HepG2 (cell line): ENCODE data around the gene DTNB. TPM values are rescaled to one million over a fixed set of nuclear protein-coding genes. Genes with fewer than 3 reads are reported as not detected.

Source experiments
- AHDC1 ChIP-seq: sonication (generic); formaldehyde crosslinking; IDR thresholded peaks from 2 replicates; pipeline ENCODE4 v1.5.1; 2020; ENCODE audit warnings: mild to moderate bottlenecking, missing genetic modification reagents, borderline replicate concordance
- BRD4 ChIP-seq: sonication (generic); formaldehyde crosslinking; IDR thresholded peaks from 2 replicates; pipeline ENCODE4 v1.4.0; 2020; ENCODE audit warnings: missing genetic modification reagents
- FOXM1 ChIP-seq: sonication (generic); formaldehyde crosslinking; IDR thresholded peaks from 2 replicates; pipeline ENCODE4 v1.5.0; 2020; ENCODE audit warnings: missing genetic modification reagents
- HDAC1 ChIP-seq: sonication (generic); formaldehyde crosslinking; IDR thresholded peaks from 2 replicates; pipeline ENCODE4 v1.5.1; 2020; ENCODE audit warnings: mild to moderate bottlenecking, missing genetic modification reagents
- KAT8 ChIP-seq: IDR thresholded peaks from 2 replicates; pipeline ENCODE4 v1.6.1; 2016; ENCODE audit warnings: missing genetic modification reagents, missing compliant biosample characterization
- RAD51 ChIP-seq: fragments of 450-650 bp; IDR thresholded peaks from 2 replicates; pipeline ENCODE4 v1.6.1; 2016; ENCODE audit warnings: borderline replicate concordance
- STAG1 ChIP-seq: sonication (generic); formaldehyde crosslinking; IDR thresholded peaks from 2 replicates; pipeline ENCODE4 v1.4.0; 2020; ENCODE audit warnings: missing genetic modification reagents
- TRAFD1 ChIP-seq: sonication (generic); formaldehyde crosslinking; IDR thresholded peaks from 2 replicates; pipeline ENCODE4 v1.5.1; 2020; ENCODE audit warnings: missing genetic modification reagents, mild to moderate bottlenecking, borderline replicate concordance
- ZBTB2 ChIP-seq: sonication (generic); formaldehyde crosslinking; IDR thresholded peaks from 2 replicates; pipeline ENCODE4 v1.8.0; 2022; ENCODE audit warnings: low read depth, missing genetic modification reagents
- ZNF407 ChIP-seq: sonication (generic); formaldehyde crosslinking; IDR thresholded peaks from one replicate; pipeline ENCODE4 v1.5.1; 2020; ENCODE audit warnings: mild to moderate bottlenecking, missing genetic modification reagents; ENCODE audit errors: not compliant biosample characterization
- ZNF678 ChIP-seq: sonication (generic); formaldehyde crosslinking; IDR thresholded peaks from 2 replicates; pipeline ENCODE4 v1.4.0; 2020; ENCODE audit warnings: mild to moderate bottlenecking, missing genetic modification reagents
- polyA plus RNA-seq, 8 experiments: library from polyadenylated mRNA; depleted of rRNA in 3 of 8; stranded (reverse) in 7 of 8; unstranded in 1 of 8; fragments of >200 nt; fragmentation: Illumina TruSeq in 4 of 8; extraction: Trizol in 4 of 8; gene quantifications; 2 replicates each; pipeline versions ENCODE4 v1.2.1 to v1.2.3, GENCODE V29; 2011 to 2016; ENCODE audit warnings: low read depth in 4 of 8, missing spikeins in 1 of 8, mixed read lengths in 1 of 8; ENCODE audit not compliant: insufficient read depth in 1 of 8
- total RNA-seq, 5 experiments: library from RNA; depleted of rRNA; stranded (reverse); fragments of >200 nt; fragmentation: Illumina TruSeq; extraction: Trizol; gene quantifications; 2 replicates each; pipeline ENCODE4 v1.2.3, GENCODE V29; 2016; ENCODE audit warnings: low read depth in 1 of 5

Gene DTNB
- total and polyA plus RNA-seq, 2 of the 13 experiments (the other 11 are each of a cell fraction or from before 2014, with no cell fraction given): 14.4 to 23.9 TPM

GRCh38 chr2:25673300-25674076, at the start of gene DTNB (continued):
- no peak for TF ChIP-seq KAT8
- TF ChIP-seq BRD4: 0 out of 2 replicates have a peak, but pooled peaks have one; percentile 34
- no peak for TF ChIP-seq RAD51
- no peak for TF ChIP-seq ZNF678 (CRISPR knock-in tag)
- no peak for TF ChIP-seq ZNF407
- TF ChIP-seq FOXM1: no peak
- TF ChIP-seq AHDC1 (CRISPR knock-in tag): no peak
- TF ChIP-seq ZBTB2: peak; percentile 84
- no peak for TF ChIP-seq TRAFD1 (CRISPR knock-in tag)
- TF ChIP-seq HDAC1 (CRISPR knock-in tag): peak; percentile 32; the same call in 1 of the 2 replicates
- TF ChIP-seq STAG1 (CRISPR knock-in tag): no peak; the same call in 1 of the 2 replicates
